Neuronal stem cell (in vitro differentiated cells): ENCODE data around the gene IPO9.

Experiments used
- DNase-seq: peaks from one replicate; pipeline ENCODE4 v3.0.0-alpha.2; 2013; ENCODE audit warnings: low spot score
- H2AFZ ChIP-seq: one replicate; pipeline ENCODE4 v1.6.1; 2013; ENCODE audit warnings: mild to moderate bottlenecking, low read length, inconsistent platforms
- H2AK5ac ChIP-seq: 2 replicates; pipeline ENCODE4 v1.6.1; 2013; ENCODE audit warnings: low read depth, mild to moderate bottlenecking, inconsistent platforms, low read length, moderate library complexity, mixed read lengths
- H2BK120ac ChIP-seq: 2 replicates; pipeline ENCODE4 v1.6.1; 2013; ENCODE audit warnings: low read depth, mild to moderate bottlenecking, inconsistent platforms, low read length, moderate library complexity, mixed read lengths
- H2BK12ac ChIP-seq: one replicate; pipeline ENCODE4 v1.6.1; 2013; ENCODE audit warnings: low read length, inconsistent platforms
- H2BK15ac ChIP-seq: 2 replicates; pipeline ENCODE4 v1.6.1; 2013; ENCODE audit warnings: mild to moderate bottlenecking, low read length, inconsistent platforms, mixed read lengths
- H2BK5ac ChIP-seq: one replicate; pipeline ENCODE4 v1.6.1; 2013; ENCODE audit warnings: inconsistent platforms, mild to moderate bottlenecking, low read length, moderate library complexity
- H3K14ac ChIP-seq: one replicate; pipeline ENCODE4 v1.6.1; 2013; ENCODE audit warnings: low read length, inconsistent platforms
- H3K18ac ChIP-seq: 2 replicates; pipeline ENCODE4 v1.6.1; 2013; ENCODE audit warnings: low read length, inconsistent platforms
- H3K23ac ChIP-seq: 2 replicates; pipeline ENCODE4 v1.6.1; 2013; ENCODE audit warnings: low read depth, mild to moderate bottlenecking, mixed read lengths, low read length, inconsistent platforms; ENCODE audit not compliant: poor library complexity
- H3K27ac ChIP-seq: replicated peaks from 3 replicates; pipeline ENCODE4 v1.5.1; 2013; ENCODE audit warnings: low read length, inconsistent platforms
- H3K27me3 ChIP-seq, 3 experiments: 2 replicates each; pipeline ENCODE4 v1.6.1; 2013; ENCODE audit warnings: low read length in 3 of 3, mild to moderate bottlenecking in 2 of 3, inconsistent platforms in 1 of 3, low read depth in 1 of 3, mixed read lengths in 1 of 3, moderate library complexity in 1 of 3; ENCODE audit not compliant: control insufficient read depth in 3 of 3, insufficient read depth in 3 of 3
- H3K36me3 ChIP-seq, 2 donors: replicated peaks in 1 of 2; 2 replicates each; pipeline ENCODE4 v1.6.1; 2013; ENCODE audit warnings: low read length in 2 of 2; ENCODE audit not compliant: control insufficient read depth in 2 of 2, insufficient read depth in 2 of 2
- H3K4ac ChIP-seq: 2 replicates; pipeline ENCODE4 v1.6.1; 2013; ENCODE audit warnings: inconsistent platforms, mild to moderate bottlenecking, low read length, moderate library complexity
- H3K4me1 ChIP-seq, 2 donors: 1 replicate in 1 of 2; 2 replicates in 1 of 2; pipeline ENCODE4 v1.6.1; 2013; ENCODE audit warnings: low read length in 2 of 2, low read depth in 1 of 2; ENCODE audit not compliant: control insufficient read depth in 2 of 2, insufficient read depth in 1 of 2
- H3K4me2 ChIP-seq: one replicate; pipeline ENCODE4 v1.6.1; 2013; ENCODE audit warnings: mild to moderate bottlenecking, low read length, inconsistent platforms; ENCODE audit not compliant: insufficient read depth, poor library complexity, severe bottlenecking
- H3K4me3 ChIP-seq, 2 donors: 2 replicates each; pipeline ENCODE4 v1.5.1; 2013; ENCODE audit warnings: low read length in 2 of 2, mild to moderate bottlenecking in 2 of 2, inconsistent platforms in 1 of 2, moderate library complexity in 1 of 2
- H3K79me1 ChIP-seq: one replicate; pipeline ENCODE4 v1.6.1; 2013; ENCODE audit warnings: low read depth, mild to moderate bottlenecking, inconsistent platforms, low read length, moderate library complexity
- H3K9ac ChIP-seq: one replicate; pipeline ENCODE4 v1.6.1; 2013; ENCODE audit warnings: mild to moderate bottlenecking, low read depth, low read length, inconsistent platforms; ENCODE audit not compliant: poor library complexity
- H3K9me3 ChIP-seq, 2 donors: replicated peaks in 1 of 2; 2 replicates each; pipeline versions ENCODE3 to v1.6.1; 2013; ENCODE audit warnings: low read length in 2 of 2, mild to moderate bottlenecking in 2 of 2, inconsistent platforms in 1 of 2, low read depth in 1 of 2, mixed read lengths in 1 of 2, moderate library complexity in 1 of 2; ENCODE audit not compliant: control insufficient read depth in 2 of 2, insufficient read depth in 1 of 2
- H4K8ac ChIP-seq: one replicate; pipeline ENCODE4 v1.6.1; 2013; ENCODE audit warnings: low read depth, mild to moderate bottlenecking, inconsistent platforms, low read length, moderate library complexity
- H4K91ac ChIP-seq: one replicate; pipeline ENCODE4 v1.6.1; 2013; ENCODE audit warnings: low read length, low read depth, mild to moderate bottlenecking, inconsistent platforms; ENCODE audit not compliant: poor library complexity
- WGBS, 2 donors: extraction: QIAGEN DNeasy Blood & Tissue Kit; methylation state at CpG; one replicate each; pipeline ENCODE4 v1.1.7; 2013; ENCODE audit warnings: missing lambda C conversion rate in 2 of 2, mixed read lengths in 1 of 2; ENCODE audit not compliant: insufficient read length in 2 of 2, insufficient replicate concordance in 1 of 2; ENCODE audit errors: extremely low coverage in 2 of 2; 5-methylcytosine and 5-hydroxymethylcytosine counted together
- small RNA-seq: library from polyadenylated mRNA; stranded (forward); fragments of <200 nt; extraction: miRNeasy Mini kit (QIAGEN cat#:217004); gene quantifications from one replicate; pipeline ENCODE3, GENCODE V24; 2013; ENCODE audit not compliant: insufficient read depth

Gene IPO9

GRCh38 chr1:201930803-201931202 lies 101.8 kb downstream of the IPO9 start:
- H3K27ac ChIP-seq, result no peak overlapping the region
- H4K91ac ChIP-seq, result no peak overlapping the region
- WGBS, 2 donors, result 100% methylated on average over 1 of the region's 5 CpGs; no CpG with 5 or more reads in 1 of the 2 donors
- no peak overlapping the region for H2AFZ ChIP-seq
- no peak overlapping the region for H2BK15ac ChIP-seq
- no peak overlapping the region for H3K4me2 ChIP-seq
- H3K4me3 ChIP-seq, result no peak overlapping the region
- H3K27me3 ChIP-seq, result peaks cover 0 to 31% (median 1%) of the 10 kb centered on the region in 3 experiments
- H2BK120ac ChIP-seq, result no peak overlapping the region
- H3K18ac ChIP-seq, result no peak overlapping the region
- peaks cover 3 to 5% of the 10 kb centered on the region in 2 donors for H3K4me1 ChIP-seq
- H2BK12ac ChIP-seq, result no peak overlapping the region
- no peak overlapping the region for H4K8ac ChIP-seq
- H3K14ac ChIP-seq, result no peak overlapping the region
- DNase-seq, result no peak
- no peaks in the 10 kb centered on the region for H3K79me1 ChIP-seq
- H3K23ac ChIP-seq, result no peak overlapping the region
- no peak overlapping the region for H3K9ac ChIP-seq
- no peaks in the 10 kb centered on the region for H3K36me3 ChIP-seq
- H3K4ac ChIP-seq, result no peak overlapping the region
- no peak overlapping the region for H2AK5ac ChIP-seq
- no peak overlapping the region for H2BK5ac ChIP-seq
- peaks cover 0 to 3% of the 10 kb centered on the region in 2 donors for H3K9me3 ChIP-seq

Small RNA genes within 50 kb of the gene (small RNA-seq; reads per million reads assigned to genes)
- gene MIR1231 (11.0 reads per million, percentile 61 among the genes with 10 or more reads in this experiment), gene MIR6739 (3.5 reads per million)
